PC-9 (cell line): ENCODE measurements around the gene ADD3.

Experiments
- CTCF ChIP-seq: fragments of 200-600 bp; sonication (generic); conservative IDR thresholded peaks from 2 replicates; pipeline ENCODE4 v1.6.1; 2017; ENCODE audit warnings: mixed run types, antibody characterized with exemption, mild to moderate bottlenecking, moderate library complexity
- EZH2 ChIP-seq: fragments of 200-600 bp; sonication (generic); IDR thresholded peaks from 2 replicates; pipeline ENCODE4 v1.8.0; 2017; ENCODE audit warnings: antibody characterized with exemption, low read depth

- TF ChIP-seq EZH2 (no peak), CTCF (no peak)
These were observed 26.8 kb downstream of the ADD3 start for GRCh38 chr10:110034596-110034995.
